Esophagus muscularis mucosa (tissue), 3 donors: ENCODE measurements around the gene OTP.

Experiments
- POLR2A ChIP-seq: fragments of 450-650 bp; IDR thresholded peaks from one replicate; pipeline ENCODE4 v1.6.1; 2017; ENCODE audit warnings: antibody characterized with exemption, moderate library complexity, mild to moderate bottlenecking, low read depth
- POLR2AphosphoS5 ChIP-seq, 2 donors: sonication (generic); formaldehyde crosslinking; IDR thresholded peaks; one replicate each; pipeline ENCODE4 v1.6.1; 2017; ENCODE audit warnings: antibody characterized with exemption in 2 of 2
- TF ChIP-seq, protein P1 (sequence below), 3 experiments: fragments of 200-600 bp in 2 of 3; fragments of 450-650 bp in 1 of 3; sonication (generic) in 2 of 3; IDR thresholded peaks; one replicate each; pipeline ENCODE4 v1.5.1; 2017 to 2019; ENCODE audit warnings: antibody characterized with exemption in 3 of 3, mild to moderate bottlenecking in 2 of 3, moderate library complexity in 1 of 3

DNA sequence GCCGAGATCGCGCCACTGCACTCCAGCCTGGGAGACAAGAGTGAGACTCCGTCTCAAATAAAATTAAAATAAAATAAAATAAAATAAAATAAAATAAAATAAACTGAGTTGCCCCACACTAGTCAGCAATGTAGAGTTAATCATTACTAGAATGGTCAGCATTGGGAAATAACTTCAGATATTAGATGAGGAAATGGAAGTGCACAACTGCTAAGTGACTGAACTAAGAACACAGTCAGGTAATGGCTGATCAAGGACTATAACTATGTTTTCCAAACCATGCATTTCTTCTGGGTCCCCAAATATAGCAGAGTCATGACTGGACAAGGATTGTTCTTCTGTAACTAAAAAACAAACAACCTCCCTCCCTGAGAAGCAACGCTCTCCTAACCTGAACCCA, 17.1 kb downstream of the OTP start:
- TF ChIP-seq POLR2A (no peak), POLR2AphosphoS5 (IDR thresholded peaks at IDR 0.05) (no peak)
- TF ChIP-seq, protein P1, sequence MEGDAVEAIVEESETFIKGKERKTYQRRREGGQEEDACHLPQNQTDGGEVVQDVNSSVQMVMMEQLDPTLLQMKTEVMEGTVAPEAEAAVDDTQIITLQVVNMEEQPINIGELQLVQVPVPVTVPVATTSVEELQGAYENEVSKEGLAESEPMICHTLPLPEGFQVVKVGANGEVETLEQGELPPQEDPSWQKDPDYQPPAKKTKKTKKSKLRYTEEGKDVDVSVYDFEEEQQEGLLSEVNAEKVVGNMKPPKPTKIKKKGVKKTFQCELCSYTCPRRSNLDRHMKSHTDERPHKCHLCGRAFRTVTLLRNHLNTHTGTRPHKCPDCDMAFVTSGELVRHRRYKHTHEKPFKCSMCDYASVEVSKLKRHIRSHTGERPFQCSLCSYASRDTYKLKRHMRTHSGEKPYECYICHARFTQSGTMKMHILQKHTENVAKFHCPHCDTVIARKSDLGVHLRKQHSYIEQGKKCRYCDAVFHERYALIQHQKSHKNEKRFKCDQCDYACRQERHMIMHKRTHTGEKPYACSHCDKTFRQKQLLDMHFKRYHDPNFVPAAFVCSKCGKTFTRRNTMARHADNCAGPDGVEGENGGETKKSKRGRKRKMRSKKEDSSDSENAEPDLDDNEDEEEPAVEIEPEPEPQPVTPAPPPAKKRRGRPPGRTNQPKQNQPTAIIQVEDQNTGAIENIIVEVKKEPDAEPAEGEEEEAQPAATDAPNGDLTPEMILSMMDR (IDR thresholded peaks at IDR 0.05): no peak
